Measurements from ENCODE around the gene COX7A2L. TPM values are rescaled to one million over a fixed set of nuclear protein-coding genes. Genes with fewer than 3 reads are reported as not detected.

The COX7A2L gene
- total RNA-seq, 1 donor: 181 TPM

DNA sequence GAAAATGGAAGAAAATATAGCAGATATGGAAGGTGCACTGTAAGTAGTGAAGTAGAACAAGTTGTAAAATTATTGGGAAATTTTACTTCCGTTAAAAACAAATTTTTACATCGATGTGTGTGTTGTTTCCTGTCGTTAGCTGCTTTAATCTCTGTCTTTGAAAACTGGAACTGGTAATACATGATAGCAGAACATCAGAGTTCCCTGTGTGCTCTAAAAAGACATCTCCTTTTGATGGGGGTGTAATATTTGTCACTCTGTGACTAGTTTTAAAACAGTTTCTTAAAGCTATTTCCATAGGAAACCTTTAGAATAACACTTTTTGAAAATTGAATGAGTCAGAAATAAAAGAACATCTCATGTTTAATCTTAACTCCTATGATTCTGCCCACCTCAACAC, 43.5 kb downstream of the COX7A2L start:
- H3K4me3 ChIP-seq (ENCODE audit: low read depth, low read length): no peak overlapping the region
- TF ChIP-seq, protein P1, sequence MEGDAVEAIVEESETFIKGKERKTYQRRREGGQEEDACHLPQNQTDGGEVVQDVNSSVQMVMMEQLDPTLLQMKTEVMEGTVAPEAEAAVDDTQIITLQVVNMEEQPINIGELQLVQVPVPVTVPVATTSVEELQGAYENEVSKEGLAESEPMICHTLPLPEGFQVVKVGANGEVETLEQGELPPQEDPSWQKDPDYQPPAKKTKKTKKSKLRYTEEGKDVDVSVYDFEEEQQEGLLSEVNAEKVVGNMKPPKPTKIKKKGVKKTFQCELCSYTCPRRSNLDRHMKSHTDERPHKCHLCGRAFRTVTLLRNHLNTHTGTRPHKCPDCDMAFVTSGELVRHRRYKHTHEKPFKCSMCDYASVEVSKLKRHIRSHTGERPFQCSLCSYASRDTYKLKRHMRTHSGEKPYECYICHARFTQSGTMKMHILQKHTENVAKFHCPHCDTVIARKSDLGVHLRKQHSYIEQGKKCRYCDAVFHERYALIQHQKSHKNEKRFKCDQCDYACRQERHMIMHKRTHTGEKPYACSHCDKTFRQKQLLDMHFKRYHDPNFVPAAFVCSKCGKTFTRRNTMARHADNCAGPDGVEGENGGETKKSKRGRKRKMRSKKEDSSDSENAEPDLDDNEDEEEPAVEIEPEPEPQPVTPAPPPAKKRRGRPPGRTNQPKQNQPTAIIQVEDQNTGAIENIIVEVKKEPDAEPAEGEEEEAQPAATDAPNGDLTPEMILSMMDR (IDR thresholded peaks at IDR 0.05; ENCODE audit: insufficient read depth, low read length): no peak
- DNase-seq (ENCODE audit: low read depth): no peak

- DNase-seq (ENCODE audit: low read depth): no peak
- TF ChIP-seq, protein P1 (IDR thresholded peaks at IDR 0.05; ENCODE audit: insufficient read depth, low read length): no peak
- no peak overlapping the region for H3K4me3 ChIP-seq (ENCODE audit: low read depth, low read length)
Observed at GRCh38 chr2:42316910-42317309, 44.1 kb downstream of the COX7A2L start.

GRCh38 chr2:42315844-42316470, 45.1 kb downstream of the COX7A2L start:
- no peak overlapping the region for H3K4me3 ChIP-seq (ENCODE audit: low read depth, low read length)
- TF ChIP-seq, protein P1 (IDR thresholded peaks at IDR 0.05; ENCODE audit: insufficient read depth, low read length): no peak

DNA sequence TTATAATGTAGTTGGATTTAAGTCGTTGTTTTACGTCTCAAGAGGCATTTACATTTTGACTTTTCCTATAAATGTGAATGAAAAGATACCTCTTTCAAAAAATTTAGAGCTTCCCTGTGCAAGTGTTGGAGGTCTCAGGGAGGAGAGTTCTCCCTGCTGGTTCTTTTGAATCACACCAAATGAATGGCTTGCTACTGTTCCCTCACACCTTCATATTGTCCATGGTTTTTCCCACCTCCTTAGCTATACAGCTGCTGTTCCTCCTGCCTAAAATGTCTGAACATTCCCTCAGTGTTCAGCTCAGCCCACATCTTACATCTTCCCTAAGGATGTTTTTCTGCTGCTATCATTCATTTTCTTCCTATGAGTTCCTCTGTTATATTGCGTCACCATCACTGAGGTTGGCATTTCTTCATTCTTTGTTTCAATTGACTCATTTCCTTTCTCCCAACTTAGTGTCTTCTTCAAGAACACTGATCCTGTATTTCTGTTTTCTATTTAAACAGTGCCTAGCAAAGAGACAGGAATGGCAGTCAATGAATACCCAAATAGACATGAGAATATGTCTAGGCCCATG, 46.0 kb downstream of the COX7A2L start:
- TF ChIP-seq, protein P1 (IDR thresholded peaks at IDR 0.05; ENCODE audit: insufficient read depth, low read length): no peak
- peak; percentile 94 for DNase-seq (ENCODE audit: low read depth)
- H3K4me3 ChIP-seq (ENCODE audit: low read depth, low read length): no peak overlapping the region

More at GRCh38 chr2:42315844-42316470, 45.1 kb downstream of the COX7A2L start:
- DNase-seq (ENCODE audit: low read depth): no peak

DNA sequence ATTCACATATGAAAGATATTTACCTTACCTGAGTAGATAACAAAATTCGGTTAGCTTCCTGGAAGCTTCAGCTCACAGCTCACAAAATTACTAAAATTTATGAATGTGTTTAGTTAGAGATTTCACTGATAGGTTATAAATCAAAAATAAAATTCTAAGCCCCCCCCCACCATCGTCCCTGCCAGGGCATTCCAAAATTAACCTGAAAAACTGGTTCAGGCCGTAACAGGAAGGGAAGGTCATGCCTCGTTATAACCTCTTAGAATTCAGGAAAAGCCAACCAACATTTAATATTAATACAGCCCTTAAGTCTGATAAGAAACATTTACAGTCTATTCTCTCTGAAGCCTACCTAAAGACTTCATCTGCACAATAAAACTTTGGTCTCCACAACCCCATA, 48.9 kb downstream of the COX7A2L start:
- no peak overlapping the region for H3K4me3 ChIP-seq (ENCODE audit: low read depth, low read length)
- TF ChIP-seq, protein P1 (IDR thresholded peaks at IDR 0.05; ENCODE audit: insufficient read depth, low read length): no peak
- no peak for DNase-seq (ENCODE audit: low read depth)

DNA sequence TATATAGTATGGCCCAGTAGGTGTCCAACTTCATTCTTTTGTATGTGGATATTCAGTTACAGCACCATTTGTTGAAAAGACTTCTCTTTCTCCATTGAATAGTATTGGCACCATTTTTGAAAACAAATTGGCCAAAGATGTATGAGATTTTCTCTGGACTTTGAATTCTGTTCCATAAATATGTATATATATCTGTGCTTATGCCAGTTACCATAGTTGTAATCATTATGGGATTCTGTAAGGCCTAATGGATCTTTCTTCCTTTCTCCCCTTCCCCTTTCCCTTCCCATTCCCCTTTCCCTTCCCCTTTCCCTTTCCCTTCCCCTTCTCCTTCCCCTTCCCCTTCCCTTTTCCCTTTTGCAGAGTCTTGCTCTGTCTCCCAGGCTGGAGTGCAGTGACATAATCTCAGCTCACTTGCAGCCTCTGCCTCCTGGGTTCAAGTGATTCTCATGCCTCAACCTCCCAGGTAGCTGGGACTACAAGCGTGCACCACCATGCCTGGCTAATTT, 51.0 kb downstream of the COX7A2L start:
- no peak for DNase-seq (ENCODE audit: low read depth)
- no peak overlapping the region for H3K4me3 ChIP-seq (ENCODE audit: low read depth, low read length)
- TF ChIP-seq, protein P1 (IDR thresholded peaks at IDR 0.05; ENCODE audit: insufficient read depth, low read length): no peak
